Measurements from ENCODE around the gene ZFYVE27.

The ZFYVE27 gene

GRCh38 chr10:97718178-97718577 lies 18.8 kb upstream of the ZFYVE27 start:
- TF ChIP-seq EZH2phosphoT487 (IDR thresholded peaks at IDR 0.05; ENCODE audit: low read depth) (no peak), CTCF (IDR thresholded peaks at IDR 0.05; ENCODE audit: low read depth, low read length) (no peak)
- Histone ChIP-seq H3K79me2 (ENCODE audit: low read length) (no peaks in the 10 kb centered on the region), H3K4me2 (ENCODE audit: low read length) (no peak overlapping the region), H3K4me1 (ENCODE audit: low read length) (no peaks in the 10 kb centered on the region), H3K9me3 (ENCODE audit: insufficient read depth, low read length) (no peaks in the 10 kb centered on the region), H3K27me3 (ENCODE audit: low read depth, low read length) (no peaks in the 10 kb centered on the region), H3K9ac (ENCODE audit: low read length) (no peak overlapping the region), H3K36me3 (replicated peaks; ENCODE audit: low read depth, low read length) (no peaks in the 10 kb centered on the region), H4K20me1 (ENCODE audit: insufficient read depth, low read length) (no peaks in the 10 kb centered on the region), H3K4me3 (ENCODE audit: low read length) (no peak overlapping the region), H3K27ac (ENCODE audit: low read length) (no peak overlapping the region), H2AFZ (ENCODE audit: low read depth, low read length) (no peak overlapping the region)

GRCh38 chr10:97718659-97719142 lies 18.2 kb upstream of the ZFYVE27 start:
- no peaks in the 10 kb centered on the region for H3K36me3 ChIP-seq (replicated peaks; ENCODE audit: low read depth, low read length)
- H3K9ac ChIP-seq (ENCODE audit: low read length): no peak overlapping the region
- H3K4me2 ChIP-seq (ENCODE audit: low read length): no peak overlapping the region
- no peak overlapping the region for H3K4me3 ChIP-seq (ENCODE audit: low read length)
- TF ChIP-seq EZH2phosphoT487 (IDR thresholded peaks at IDR 0.05; ENCODE audit: low read depth) (no peak), CTCF (IDR thresholded peaks at IDR 0.05; ENCODE audit: low read depth, low read length) (no peak)
- no peak overlapping the region for H3K27ac ChIP-seq (ENCODE audit: low read length)
- H2AFZ ChIP-seq (ENCODE audit: low read depth, low read length): no peak overlapping the region
- no peaks in the 10 kb centered on the region for H3K79me2 ChIP-seq (ENCODE audit: low read length)
- H3K4me1 ChIP-seq (ENCODE audit: low read length): no peaks in the 10 kb centered on the region
- H3K27me3 ChIP-seq (ENCODE audit: low read depth, low read length): no peaks in the 10 kb centered on the region
- H4K20me1 ChIP-seq (ENCODE audit: insufficient read depth, low read length): no peaks in the 10 kb centered on the region
- no peaks in the 10 kb centered on the region for H3K9me3 ChIP-seq (ENCODE audit: insufficient read depth, low read length)

- Histone ChIP-seq H3K4me2 (ENCODE audit: low read length) (no peak overlapping the region), H3K4me3 (ENCODE audit: low read length) (no peak overlapping the region), H2AFZ (ENCODE audit: low read depth, low read length) (no peak overlapping the region), H3K27ac (ENCODE audit: low read length) (no peak overlapping the region), H3K79me2 (ENCODE audit: low read length) (no peaks in the 10 kb centered on the region), H3K9me3 (ENCODE audit: insufficient read depth, low read length) (no peaks in the 10 kb centered on the region), H3K4me1 (ENCODE audit: low read length) (no peaks in the 10 kb centered on the region), H3K9ac (ENCODE audit: low read length) (no peak overlapping the region), H3K36me3 (replicated peaks; ENCODE audit: low read depth, low read length) (no peaks in the 10 kb centered on the region), H4K20me1 (ENCODE audit: insufficient read depth, low read length) (no peaks in the 10 kb centered on the region), H3K27me3 (ENCODE audit: low read depth, low read length) (no peaks in the 10 kb centered on the region)
- no peak for TF ChIP-seq EZH2phosphoT487 (IDR thresholded peaks at IDR 0.05; ENCODE audit: low read depth)
- no peak for TF ChIP-seq CTCF (IDR thresholded peaks at IDR 0.05; ENCODE audit: low read depth, low read length)
These were observed 17.3 kb upstream of the ZFYVE27 start for GRCh38 chr10:97719602-97720001.

- Histone ChIP-seq H3K4me1 (ENCODE audit: low read length) (no peaks in the 10 kb centered on the region), H3K4me3 (ENCODE audit: low read length) (no peak overlapping the region), H4K20me1 (ENCODE audit: insufficient read depth, low read length) (no peaks in the 10 kb centered on the region), H3K36me3 (replicated peaks; ENCODE audit: low read depth, low read length) (no peaks in the 10 kb centered on the region), H3K27ac (ENCODE audit: low read length) (no peak overlapping the region), H3K79me2 (ENCODE audit: low read length) (no peaks in the 10 kb centered on the region), H3K4me2 (ENCODE audit: low read length) (no peak overlapping the region), H2AFZ (ENCODE audit: low read depth, low read length) (no peak overlapping the region), H3K27me3 (ENCODE audit: low read depth, low read length) (no peaks in the 10 kb centered on the region), H3K9me3 (ENCODE audit: insufficient read depth, low read length) (no peaks in the 10 kb centered on the region), H3K9ac (ENCODE audit: low read length) (no peak overlapping the region)
- no peak for TF ChIP-seq EZH2phosphoT487 (IDR thresholded peaks at IDR 0.05; ENCODE audit: low read depth)
- no peak for TF ChIP-seq CTCF (IDR thresholded peaks at IDR 0.05; ENCODE audit: low read depth, low read length)
These were observed 14.8 kb upstream of the ZFYVE27 start for GRCh38 chr10:97721871-97722780.
